GM12801 (cell line): ENCODE results near the gene SP140.

Experiments used
- CTCF ChIP-seq: IDR thresholded peaks from one replicate; pipeline ENCODE4 v1.5.1; 2011; ENCODE audit warnings: control low read depth; ENCODE audit not compliant: insufficient read length; ENCODE audit errors: extremely low read depth

SP140 gene

GRCh38 chr2:230250231-230250630 lies 24.7 kb downstream of the SP140 start:
- no peak for TF ChIP-seq CTCF

- no peak for TF ChIP-seq CTCF
Observed at GRCh38 chr2:230254152-230254881, 28.8 kb downstream of the SP140 start.

GRCh38 chr2:230256733-230257332 lies 31.3 kb downstream of the SP140 start:
- no peak for TF ChIP-seq CTCF

- TF ChIP-seq CTCF = no peak
Observed at GRCh38 chr2:230258483-230258882, 32.9 kb downstream of the SP140 start.

- no peak for TF ChIP-seq CTCF
Observed at GRCh38 chr2:230262246-230262645, 36.7 kb downstream of the SP140 start.

GRCh38 chr2:230266638-230267037 lies 41.1 kb downstream of the SP140 start:
- TF ChIP-seq CTCF = no peak

GRCh38 chr2:230267059-230267458 lies 41.5 kb downstream of the SP140 start:
- TF ChIP-seq CTCF = no peak
